Panc1 (cell line): ENCODE results near the gene TANC1. TPM values are rescaled to one million over a fixed set of nuclear protein-coding genes. Genes with fewer than 3 reads are reported as not detected.

Experiments used
- ATAC-seq: fragments of 200-7000 bp; cut with Tn5 transposase; 2 replicates; pipeline ENCODE4 v1.9.1; 2020; ENCODE audit warnings: mild to moderate bottlenecking, moderate library complexity
- BruUV-seq: library from RNA; stranded (reverse); fragments of 400-500 nt; replicated peaks from 2 replicates; lab custom pipeline; 2021; lab: Mats Ljungman, UMichigan
- CTCF ChIA-PET: fragments of 300-600 bp; sonication (Branson Sonifier 250); formaldehyde crosslinking; loops from one replicate; lab custom pipeline; 2022; ENCODE audit warnings: antibody characterized with exemption; lab: Charles Lee
- POLR2A ChIA-PET: fragments of 300-600 bp; sonication (Branson Sonifier 250); formaldehyde crosslinking; loops from one replicate; lab custom pipeline; 2022; ENCODE audit warnings: antibody characterized with exemption; lab: Charles Lee
- DNase-seq: peaks from one replicate; pipeline ENCODE4 v3.0.0-alpha.2; 2010; ENCODE audit warnings: low read depth, low spot score
- H3K27ac ChIP-seq: 2 replicates; pipeline ENCODE4 v1.5.1; 2011; ENCODE audit warnings: mild to moderate bottlenecking, low read length, inconsistent platforms
- H3K27me3 ChIP-seq: fragments of 200-500 bp; sonication (Bioruptor generic); 2 replicates; pipeline ENCODE4 v1.6.0; 2014; ENCODE audit warnings: low read length, inconsistent platforms; ENCODE audit not compliant: control insufficient read depth, insufficient read depth
- H3K36me3 ChIP-seq: fragments of 200-500 bp; sonication (Bioruptor generic); 2 replicates; pipeline ENCODE4 v1.5.1; 2014; ENCODE audit warnings: inconsistent platforms, mild to moderate bottlenecking, low read length, moderate library complexity; ENCODE audit not compliant: control insufficient read depth, insufficient read depth
- H3K4me1 ChIP-seq: 2 replicates; pipeline ENCODE4 v1.5.1; 2011; ENCODE audit warnings: inconsistent platforms, mild to moderate bottlenecking, low read length, moderate library complexity; ENCODE audit not compliant: control insufficient read depth, insufficient read depth
- H3K4me3 ChIP-seq, 2 experiments: 2 replicates each; pipeline ENCODE4 v1.5.1; 2011 to 2012; ENCODE audit warnings: low read depth in 2 of 2, low read length in 2 of 2, mild to moderate bottlenecking in 2 of 2, inconsistent platforms in 1 of 2, moderate library complexity in 1 of 2
- H3K9me3 ChIP-seq: fragments of 200-500 bp; sonication (Bioruptor generic); 2 replicates; pipeline ENCODE4 v1.5.1; 2014; ENCODE audit warnings: low read depth, mild to moderate bottlenecking, inconsistent platforms, low read length, moderate library complexity; ENCODE audit not compliant: control insufficient read depth, insufficient read depth
- POLR2AphosphoS5 ChIP-seq: IDR thresholded peaks from 2 replicates; pipeline ENCODE4 v1.6.1; 2012; ENCODE audit warnings: mild to moderate bottlenecking, low read depth, low read length, moderate library complexity
- SIN3A ChIP-seq: IDR thresholded peaks from 2 replicates; pipeline ENCODE4 v1.6.1; 2012; ENCODE audit warnings: low read depth, mild to moderate bottlenecking, low read length, moderate library complexity, borderline replicate concordance; ENCODE audit not compliant: insufficient read depth
- TCF7L2 ChIP-seq: IDR thresholded peaks from 2 replicates; pipeline ENCODE4 v1.6.1; 2011; ENCODE audit warnings: mild to moderate bottlenecking, low read depth, low read length, inconsistent platforms
- in situ Hi-C: cut with HindIII; loops from 2 replicates; pipeline ENCODE4 v1.10.0; 2016; ENCODE audit warnings: low sequenced_read_pairs, low pct_unique_long_range_greater_than_20kb
- intact Hi-C: fragments of 100-400 bp; cut with micrococcal nuclease; formaldehyde crosslinking; loops from one replicate; pipeline ENCODE4 v1.10.0; 2022; ENCODE audit not compliant: unreplicated experiment
- total RNA-seq: library from RNA; stranded (reverse); gene quantifications from one replicate; pipeline ENCODE4 v1.2.1, GENCODE V29; 2021; ENCODE audit not compliant: unreplicated experiment
- TF ChIP-seq, protein P1 (sequence below), 2 experiments: IDR thresholded peaks; 2 replicates each; pipeline ENCODE4 v1.6.1; 2011 to 2012; ENCODE audit warnings: low read depth in 2 of 2, control low read depth in 1 of 2, low read length in 1 of 2, mild to moderate bottlenecking in 1 of 2, moderate library complexity in 1 of 2; ENCODE audit not compliant: insufficient read depth in 1 of 2
- TF ChIP-seq, protein P2 (sequence below): fragments of 450-650 bp; IDR thresholded peaks from 2 replicates; pipeline ENCODE4 v1.5.1; 2017; ENCODE audit warnings: mild to moderate bottlenecking

TANC1 gene
- total RNA-seq, 1 experiment from 2014 or later, result 44.3 TPM

DNA sequence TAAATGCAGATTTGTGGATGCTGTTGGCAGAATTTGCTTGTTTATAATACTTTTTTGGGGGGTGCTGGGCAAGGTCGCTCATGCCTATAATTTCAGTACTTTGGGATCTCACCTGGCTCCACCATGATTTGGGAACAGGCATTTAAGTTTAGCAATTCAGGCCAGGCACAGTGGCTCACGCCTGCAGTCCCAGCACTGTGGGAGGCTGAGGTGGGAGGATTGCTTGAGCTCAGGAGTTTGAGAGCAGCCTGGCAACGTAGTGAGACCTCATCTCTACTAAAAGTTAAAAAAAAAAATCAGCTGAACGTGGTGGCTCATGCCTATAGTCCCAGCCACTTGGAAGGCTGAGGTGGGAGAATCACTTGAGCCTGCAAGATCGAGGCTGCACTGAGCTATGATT, 20.7 kb downstream of the TANC1 start:
- CTCF ChIA-PET, result no interaction called here

DNA sequence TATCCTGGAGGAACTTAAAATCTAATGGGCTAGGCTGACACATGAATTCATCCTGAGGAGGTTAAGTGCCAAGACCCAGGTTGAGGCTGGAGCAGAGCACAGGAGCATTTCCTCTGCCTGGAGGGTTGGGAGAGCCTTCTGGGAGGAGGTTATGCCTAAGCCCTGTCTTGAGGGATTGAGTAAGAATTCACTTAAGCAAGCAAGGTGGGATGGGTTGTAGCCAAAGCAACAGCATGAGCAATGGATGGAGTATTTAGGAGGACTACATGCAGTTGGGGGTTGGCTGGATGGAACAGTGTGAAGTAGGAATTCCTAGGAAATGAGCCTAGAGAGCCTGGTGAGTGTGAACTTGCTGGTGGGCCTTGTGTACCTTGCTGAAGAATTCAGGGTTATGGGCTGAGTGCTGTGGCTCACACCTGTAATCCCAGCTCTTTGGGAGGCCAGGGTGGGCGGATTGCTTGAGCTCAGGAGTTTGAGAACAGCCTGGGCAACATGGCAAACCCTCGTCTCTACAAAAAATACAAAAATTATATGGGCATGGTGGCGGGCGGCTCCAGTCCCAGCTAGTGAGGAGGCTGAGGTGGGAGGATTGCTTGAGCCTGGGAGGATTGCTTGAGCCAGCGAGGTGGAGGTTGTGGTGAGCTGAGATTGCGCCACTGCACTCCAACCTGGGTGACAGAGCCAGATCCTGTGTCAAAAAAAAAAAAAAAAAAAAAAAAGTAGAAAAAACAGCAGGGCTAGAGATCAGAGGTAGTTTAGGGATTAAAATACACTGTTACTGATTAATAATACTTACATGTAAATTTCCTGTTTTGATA, 22.2 kb downstream of the TANC1 start:
- BruUV-seq, result no TSS peak
- Histone ChIP-seq H3K9me3 (no peaks in the 10 kb centered on the region), H3K4me1 (peaks cover 47% of the 10 kb centered on the region), H3K36me3 (no peaks in the 10 kb centered on the region), H3K27me3 (no peaks in the 10 kb centered on the region), H3K4me3 (no peak overlapping the region), H3K27ac (no peak overlapping the region)
- CTCF ChIA-PET, result no interaction called here
- TF ChIP-seq, protein P1, sequence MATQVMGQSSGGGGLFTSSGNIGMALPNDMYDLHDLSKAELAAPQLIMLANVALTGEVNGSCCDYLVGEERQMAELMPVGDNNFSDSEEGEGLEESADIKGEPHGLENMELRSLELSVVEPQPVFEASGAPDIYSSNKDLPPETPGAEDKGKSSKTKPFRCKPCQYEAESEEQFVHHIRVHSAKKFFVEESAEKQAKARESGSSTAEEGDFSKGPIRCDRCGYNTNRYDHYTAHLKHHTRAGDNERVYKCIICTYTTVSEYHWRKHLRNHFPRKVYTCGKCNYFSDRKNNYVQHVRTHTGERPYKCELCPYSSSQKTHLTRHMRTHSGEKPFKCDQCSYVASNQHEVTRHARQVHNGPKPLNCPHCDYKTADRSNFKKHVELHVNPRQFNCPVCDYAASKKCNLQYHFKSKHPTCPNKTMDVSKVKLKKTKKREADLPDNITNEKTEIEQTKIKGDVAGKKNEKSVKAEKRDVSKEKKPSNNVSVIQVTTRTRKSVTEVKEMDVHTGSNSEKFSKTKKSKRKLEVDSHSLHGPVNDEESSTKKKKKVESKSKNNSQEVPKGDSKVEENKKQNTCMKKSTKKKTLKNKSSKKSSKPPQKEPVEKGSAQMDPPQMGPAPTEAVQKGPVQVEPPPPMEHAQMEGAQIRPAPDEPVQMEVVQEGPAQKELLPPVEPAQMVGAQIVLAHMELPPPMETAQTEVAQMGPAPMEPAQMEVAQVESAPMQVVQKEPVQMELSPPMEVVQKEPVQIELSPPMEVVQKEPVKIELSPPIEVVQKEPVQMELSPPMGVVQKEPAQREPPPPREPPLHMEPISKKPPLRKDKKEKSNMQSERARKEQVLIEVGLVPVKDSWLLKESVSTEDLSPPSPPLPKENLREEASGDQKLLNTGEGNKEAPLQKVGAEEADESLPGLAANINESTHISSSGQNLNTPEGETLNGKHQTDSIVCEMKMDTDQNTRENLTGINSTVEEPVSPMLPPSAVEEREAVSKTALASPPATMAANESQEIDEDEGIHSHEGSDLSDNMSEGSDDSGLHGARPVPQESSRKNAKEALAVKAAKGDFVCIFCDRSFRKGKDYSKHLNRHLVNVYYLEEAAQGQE (IDR thresholded peaks at IDR 0.05; ENCODE audit: insufficient read depth in 1 of 2, low read depth in 2 of 2, low read length in 1 of 2), result no peak
- TF ChIP-seq TCF7L2 (no peak), SIN3A (no peak)
- no peak for DNase-seq
- peak; percentile 59 for ATAC-seq
- intact Hi-C loops (no loop called here), in situ Hi-C loops (no loop called here)
- POLR2A ChIA-PET, result interaction anchor here (0.6 kb wide), 1 partner anchor 37 kb away, joined by 3 read pairs; no protein-coding TSS in a partner anchor

More for the DNA sequence above, 20.7 kb downstream of the TANC1 start:
- in situ Hi-C loops (no loop called here), intact Hi-C loops (no loop called here)
- H3K9me3 ChIP-seq, result no peaks in the 10 kb centered on the region
- POLR2A ChIA-PET, result interaction anchor here (0.6 kb wide), 1 partner anchor 41 kb away, joined by 7 read pairs; no protein-coding TSS in a partner anchor
- no peaks in the 10 kb centered on the region for H3K27me3 ChIP-seq
- H3K36me3 ChIP-seq, result no peaks in the 10 kb centered on the region
- no TSS peak for BruUV-seq
- no peak overlapping the region for H3K4me3 ChIP-seq
- TF ChIP-seq, protein P2, sequence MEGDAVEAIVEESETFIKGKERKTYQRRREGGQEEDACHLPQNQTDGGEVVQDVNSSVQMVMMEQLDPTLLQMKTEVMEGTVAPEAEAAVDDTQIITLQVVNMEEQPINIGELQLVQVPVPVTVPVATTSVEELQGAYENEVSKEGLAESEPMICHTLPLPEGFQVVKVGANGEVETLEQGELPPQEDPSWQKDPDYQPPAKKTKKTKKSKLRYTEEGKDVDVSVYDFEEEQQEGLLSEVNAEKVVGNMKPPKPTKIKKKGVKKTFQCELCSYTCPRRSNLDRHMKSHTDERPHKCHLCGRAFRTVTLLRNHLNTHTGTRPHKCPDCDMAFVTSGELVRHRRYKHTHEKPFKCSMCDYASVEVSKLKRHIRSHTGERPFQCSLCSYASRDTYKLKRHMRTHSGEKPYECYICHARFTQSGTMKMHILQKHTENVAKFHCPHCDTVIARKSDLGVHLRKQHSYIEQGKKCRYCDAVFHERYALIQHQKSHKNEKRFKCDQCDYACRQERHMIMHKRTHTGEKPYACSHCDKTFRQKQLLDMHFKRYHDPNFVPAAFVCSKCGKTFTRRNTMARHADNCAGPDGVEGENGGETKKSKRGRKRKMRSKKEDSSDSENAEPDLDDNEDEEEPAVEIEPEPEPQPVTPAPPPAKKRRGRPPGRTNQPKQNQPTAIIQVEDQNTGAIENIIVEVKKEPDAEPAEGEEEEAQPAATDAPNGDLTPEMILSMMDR, result no peak
- TF ChIP-seq POLR2AphosphoS5 (no peak), TCF7L2 (no peak), SIN3A (no peak)
- TF ChIP-seq, protein P1 (IDR thresholded peaks at IDR 0.05; ENCODE audit: insufficient read depth in 1 of 2, low read depth in 2 of 2, low read length in 1 of 2), result no peak
- no peak overlapping the region for H3K27ac ChIP-seq
- DNase-seq (no peak), ATAC-seq (no peak)
- H3K4me1 ChIP-seq, result peaks cover 41% of the 10 kb centered on the region
